EH (cell line): ENCODE data around the gene ATP2A1.
"Not testable (repeated sequence)": the region's sequence is repeated elsewhere in the genome, so short reads cannot be mapped to it uniquely, and the experiment has no call there.

Source experiments
- DNase-seq: peaks from one replicate; pipeline ENCODE4 v3.0.0-alpha.2; 2015; ENCODE audit warnings: low read depth

The ATP2A1 gene

DNA sequence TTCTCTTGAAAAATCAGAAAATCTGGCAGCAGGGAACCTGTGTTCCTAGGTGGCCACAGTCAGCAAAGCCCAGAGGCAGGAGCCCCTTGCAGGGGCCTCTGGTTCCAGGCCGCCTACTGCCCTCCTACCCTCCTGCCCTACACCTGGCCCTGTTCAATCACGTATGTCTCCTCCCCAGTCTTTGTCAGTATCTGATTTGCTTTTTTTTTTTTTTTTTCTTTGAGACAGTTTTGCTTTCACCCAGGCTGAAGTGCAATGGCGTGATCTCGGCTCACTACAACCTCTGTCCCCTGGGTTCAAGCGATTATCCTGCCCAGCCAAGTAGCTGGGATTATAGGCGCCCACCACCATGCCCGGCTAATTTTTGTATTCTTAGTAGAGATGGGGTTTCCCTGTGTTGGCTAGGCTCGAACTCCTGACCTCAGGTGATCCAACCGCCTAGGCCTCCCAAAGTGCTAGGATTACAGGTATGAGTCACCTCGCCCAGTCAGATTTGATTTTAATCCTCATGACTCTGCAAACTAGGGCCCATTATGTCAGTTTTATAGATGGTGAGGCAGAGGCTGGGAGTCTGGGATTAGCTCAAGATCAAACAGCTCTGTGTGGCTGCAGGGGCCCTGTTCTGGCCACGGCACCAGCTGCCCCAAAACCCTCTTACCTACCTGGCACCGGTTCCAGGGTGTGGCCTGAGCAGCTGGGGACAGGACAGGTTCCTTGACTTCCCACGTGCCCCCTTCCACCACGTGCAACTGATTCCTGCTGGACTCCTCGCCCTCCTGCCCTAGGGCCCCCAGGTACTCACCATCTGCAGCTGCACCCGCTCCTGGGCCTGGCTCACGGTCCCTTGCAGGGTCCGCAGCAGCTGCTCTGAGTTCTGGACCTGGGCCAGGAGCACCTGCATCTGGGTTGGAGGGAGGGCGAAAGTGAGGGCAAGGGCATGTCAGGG is 32.1 kb downstream of the ATP2A1 start:
- no peak for DNase-seq

DNA sequence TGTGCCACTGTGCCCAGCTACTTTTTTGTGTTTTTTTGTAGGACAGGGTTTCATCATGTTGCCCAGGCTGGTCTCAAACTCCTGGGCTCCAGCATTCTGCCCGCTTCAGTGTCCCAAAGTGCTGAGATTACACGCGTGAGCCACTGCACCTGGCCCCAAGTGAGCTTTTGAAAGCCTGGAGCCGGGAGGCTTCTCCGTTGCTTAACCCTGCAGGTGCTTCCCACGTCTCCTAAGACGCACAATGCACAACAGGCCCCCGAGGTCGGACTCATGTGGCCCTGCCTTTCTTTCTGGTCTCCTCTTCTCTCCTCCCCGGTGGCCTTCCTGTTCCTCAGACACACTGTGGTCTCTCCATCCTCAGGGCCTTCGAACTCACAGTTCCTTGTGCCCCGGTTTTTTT is 34.3 kb downstream of the ATP2A1 start:
- DNase-seq, result no peak

- no peak for DNase-seq
These were observed 35.8 kb downstream of the ATP2A1 start for GRCh38 chr16:28913946-28914724.

GRCh38 chr16:28915181-28915580 is 36.9 kb downstream of the ATP2A1 start:
- peak; percentile 88 for DNase-seq

- no peak for DNase-seq
These were observed 38.8 kb downstream of the ATP2A1 start for GRCh38 chr16:28917095-28917494.

GRCh38 chr16:28918698-28919097 is 40.4 kb downstream of the ATP2A1 start:
- no peak for DNase-seq

DNA sequence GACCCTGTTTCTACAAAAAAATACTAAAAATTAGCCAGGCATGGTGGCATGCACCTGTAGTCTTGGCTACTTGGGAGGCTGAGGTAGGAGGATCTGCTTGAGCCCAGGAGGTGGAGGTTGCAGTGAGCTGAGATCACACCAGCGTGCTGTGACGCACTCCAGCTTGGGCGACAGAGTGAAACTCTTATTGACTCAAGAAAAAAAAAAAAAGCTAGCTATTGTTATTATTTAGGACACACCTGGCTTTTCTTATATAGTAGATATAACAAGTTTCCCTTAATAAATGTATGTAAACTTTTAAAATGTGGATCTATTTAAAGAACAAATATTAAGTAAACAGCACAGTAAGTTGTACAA is 44.9 kb downstream of the ATP2A1 start:
- no peak for DNase-seq

- no peak for DNase-seq
These were observed 45.5 kb downstream of the ATP2A1 start for GRCh38 chr16:28923652-28924398.

DNA sequence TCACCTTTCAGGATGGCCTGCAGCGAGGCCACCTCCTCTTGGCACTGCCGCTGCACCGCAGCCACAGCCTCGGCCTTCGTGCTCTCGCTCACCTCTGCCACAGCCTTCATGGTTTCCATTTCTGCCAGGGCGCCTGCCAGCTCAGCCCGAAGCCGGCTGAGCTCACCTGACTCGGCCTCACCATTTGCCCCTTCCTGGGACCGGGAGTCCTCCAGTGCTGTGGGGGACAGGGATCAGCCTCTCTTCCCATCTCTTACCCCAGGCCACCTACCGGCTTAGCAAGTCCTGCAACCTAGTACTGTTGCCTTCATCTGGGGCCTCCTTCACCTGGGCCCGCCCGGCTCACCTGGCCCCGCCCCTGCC is 46.1 kb downstream of the ATP2A1 start:
- DNase-seq, result no peak

- peak; percentile 90 for DNase-seq
These were observed 46.6 kb downstream of the ATP2A1 start, which contains the start of gene RABEP2 for GRCh38 chr16:28924762-28925385. Gene RABEP2 (minus strand): TSS chr16:28925238. CDS start chr16:28925163, 75 bp downstream.

GRCh38 chr16:28925386-28926228 is 47.3 kb downstream of the ATP2A1 start:
- peak; percentile 88 for DNase-seq

DNA sequence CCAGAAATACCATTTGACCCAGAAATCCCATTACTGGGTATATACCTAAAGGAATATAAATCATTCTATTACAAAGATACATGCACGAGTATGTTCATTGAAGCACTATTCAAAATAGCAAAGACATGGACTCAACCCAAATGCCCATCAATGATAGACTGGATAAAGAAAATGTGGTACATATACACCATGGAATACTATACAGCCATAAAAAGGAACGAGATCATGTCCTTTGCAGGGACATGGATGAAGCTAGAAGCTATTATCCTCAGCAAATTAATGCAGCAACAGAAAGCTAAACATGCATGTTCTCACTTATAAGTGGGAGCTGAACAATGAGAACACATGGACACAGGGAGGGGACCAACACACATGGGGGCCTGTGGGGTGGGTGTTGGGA is 48.0 kb downstream of the ATP2A1 start:
- DNase-seq, result not testable (repeated sequence)

DNA sequence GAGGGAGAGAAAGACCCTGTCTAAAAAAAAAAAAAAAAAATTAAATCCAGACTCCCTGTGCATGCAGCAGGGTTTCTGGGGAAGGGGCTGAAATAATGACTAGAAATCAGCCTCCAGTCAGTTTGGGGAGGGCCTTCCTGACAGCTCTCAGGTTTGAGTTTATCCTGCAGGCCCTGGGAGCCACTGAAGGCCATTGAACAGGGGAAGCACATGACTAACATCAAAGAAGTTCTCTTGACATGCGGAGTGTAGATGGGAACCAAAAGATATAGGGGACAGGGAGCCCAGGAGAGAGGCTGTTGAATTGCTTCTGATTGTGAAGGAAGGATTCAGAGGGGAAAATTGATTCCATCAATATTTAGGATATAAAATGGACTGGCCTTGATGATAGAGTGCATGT is 49.5 kb downstream of the ATP2A1 start:
- no peak for DNase-seq

- DNase-seq, result no peak
These were observed 51.9 kb downstream of the ATP2A1 start for GRCh38 chr16:28930203-28930602.

- DNase-seq, result no peak
These were observed 52.4 kb downstream of the ATP2A1 start for GRCh38 chr16:28930652-28931051.

GRCh38 chr16:28931801-28932225 is 53.5 kb downstream of the ATP2A1 start, which contains the start of gene CD19:
Gene CD19 (plus strand): TSS chr16:28931971. CDS start chr16:28932001, 30 bp downstream.
- no peak for DNase-seq

GRCh38 chr16:28932339-28933141 is 54.3 kb downstream of the ATP2A1 start:
- no peak for DNase-seq

DNA sequence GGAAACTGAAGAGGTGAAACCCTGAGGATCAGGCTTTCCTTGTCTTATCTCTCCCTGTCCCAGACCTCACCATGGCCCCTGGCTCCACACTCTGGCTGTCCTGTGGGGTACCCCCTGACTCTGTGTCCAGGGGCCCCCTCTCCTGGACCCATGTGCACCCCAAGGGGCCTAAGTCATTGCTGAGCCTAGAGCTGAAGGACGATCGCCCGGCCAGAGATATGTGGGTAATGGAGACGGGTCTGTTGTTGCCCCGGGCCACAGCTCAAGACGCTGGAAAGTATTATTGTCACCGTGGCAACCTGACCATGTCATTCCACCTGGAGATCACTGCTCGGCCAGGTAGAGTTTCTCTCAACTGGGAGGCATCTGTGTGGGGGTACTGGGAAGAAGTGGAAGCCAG is 54.9 kb downstream of the ATP2A1 start:
- no peak for DNase-seq

- peak; percentile 10 for DNase-seq
These were observed 57.1 kb downstream of the ATP2A1 start for GRCh38 chr16:28935346-28935745.
